Measurements from ENCODE around the gene ESRRG. TPM values are rescaled to one million over a fixed set of nuclear protein-coding genes. Genes with fewer than 3 reads are reported as not detected.

The ESRRG gene
- total and polyA plus RNA-seq, 2 experiments from 2014 or later, result 1.2 to 1.7 TPM

DNA sequence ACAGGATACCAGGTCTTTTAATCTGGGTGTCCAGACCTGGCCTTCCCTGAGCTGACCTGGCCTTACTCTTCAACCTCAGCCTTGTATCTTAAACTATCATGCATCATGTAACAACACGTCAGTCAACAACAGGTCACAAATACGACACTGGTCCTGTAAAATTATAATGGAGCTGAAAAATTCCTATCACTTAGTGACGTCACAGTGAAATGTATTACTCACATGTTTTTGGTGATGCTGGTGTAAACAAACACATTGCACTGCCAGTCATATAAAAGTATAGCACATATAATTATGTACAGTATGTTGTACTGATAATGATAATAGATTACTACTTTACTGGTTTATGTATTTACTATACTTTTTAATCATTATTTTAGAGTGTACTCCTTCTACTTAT is 31.5 kb downstream of the ESRRG start:
- H3K4me3 ChIP-seq, result no peak overlapping the region
- H3F3A ChIP-seq (replicated peaks; ENCODE audit: low read depth), result no peaks in the 10 kb centered on the region
- H3K79me2 ChIP-seq (replicated peaks; ENCODE audit: insufficient read depth), result no peaks in the 10 kb centered on the region
- H3K27me3 Mint-ChIP-seq (ENCODE audit: insufficient read depth, low read depth, poor library complexity), result no peaks in the 10 kb centered on the region
- H3K27ac Mint-ChIP-seq, result no peak overlapping the region
- peaks cover 12% of the 10 kb centered on the region for H3K4me1 ChIP-seq (ENCODE audit: insufficient read depth)
- ATAC-seq (no peak), DNase-seq (ENCODE audit: low spot score) (no peak)
- no peaks in the 10 kb centered on the region for H4K20me1 ChIP-seq (replicated peaks; ENCODE audit: insufficient read depth)
- no peak overlapping the region for H3K4me2 ChIP-seq
- H2AFZ ChIP-seq, result no peak overlapping the region
- H3K27me3 ChIP-seq (ENCODE audit: insufficient read depth), result no peaks in the 10 kb centered on the region
- no peaks in the 10 kb centered on the region for H3K36me3 ChIP-seq (ENCODE audit: insufficient read depth)
- H3K9me2 ChIP-seq (ENCODE audit: insufficient read depth), result no peaks in the 10 kb centered on the region
- H3K36me3 Mint-ChIP-seq (ENCODE audit: low read depth), result no peaks in the 10 kb centered on the region
- H3K27ac ChIP-seq (ENCODE audit: low read depth), result no peak overlapping the region
- no peak for TF ChIP-seq ZNF331 (CRISPR knock-in tag; IDR thresholded peaks at IDR 0.05; ENCODE audit: low read depth)
- TF ChIP-seq CREB1 (CRISPR knock-in tag; IDR thresholded peaks at IDR 0.05; ENCODE audit: low read depth), result no peak
- TF ChIP-seq NANOG (IDR thresholded peaks at IDR 0.05; ENCODE audit: borderline replicate concordance), result no peak
- no peak for TF ChIP-seq EZH2phosphoT487 (IDR thresholded peaks at IDR 0.05; ENCODE audit: unreplicated experiment)
- TF ChIP-seq, protein P1, sequence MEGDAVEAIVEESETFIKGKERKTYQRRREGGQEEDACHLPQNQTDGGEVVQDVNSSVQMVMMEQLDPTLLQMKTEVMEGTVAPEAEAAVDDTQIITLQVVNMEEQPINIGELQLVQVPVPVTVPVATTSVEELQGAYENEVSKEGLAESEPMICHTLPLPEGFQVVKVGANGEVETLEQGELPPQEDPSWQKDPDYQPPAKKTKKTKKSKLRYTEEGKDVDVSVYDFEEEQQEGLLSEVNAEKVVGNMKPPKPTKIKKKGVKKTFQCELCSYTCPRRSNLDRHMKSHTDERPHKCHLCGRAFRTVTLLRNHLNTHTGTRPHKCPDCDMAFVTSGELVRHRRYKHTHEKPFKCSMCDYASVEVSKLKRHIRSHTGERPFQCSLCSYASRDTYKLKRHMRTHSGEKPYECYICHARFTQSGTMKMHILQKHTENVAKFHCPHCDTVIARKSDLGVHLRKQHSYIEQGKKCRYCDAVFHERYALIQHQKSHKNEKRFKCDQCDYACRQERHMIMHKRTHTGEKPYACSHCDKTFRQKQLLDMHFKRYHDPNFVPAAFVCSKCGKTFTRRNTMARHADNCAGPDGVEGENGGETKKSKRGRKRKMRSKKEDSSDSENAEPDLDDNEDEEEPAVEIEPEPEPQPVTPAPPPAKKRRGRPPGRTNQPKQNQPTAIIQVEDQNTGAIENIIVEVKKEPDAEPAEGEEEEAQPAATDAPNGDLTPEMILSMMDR (conservative IDR thresholded peaks at IDR 0.05; ENCODE audit: low read depth in 2 of 2), result no peak
- TF ChIP-seq, protein P2, sequence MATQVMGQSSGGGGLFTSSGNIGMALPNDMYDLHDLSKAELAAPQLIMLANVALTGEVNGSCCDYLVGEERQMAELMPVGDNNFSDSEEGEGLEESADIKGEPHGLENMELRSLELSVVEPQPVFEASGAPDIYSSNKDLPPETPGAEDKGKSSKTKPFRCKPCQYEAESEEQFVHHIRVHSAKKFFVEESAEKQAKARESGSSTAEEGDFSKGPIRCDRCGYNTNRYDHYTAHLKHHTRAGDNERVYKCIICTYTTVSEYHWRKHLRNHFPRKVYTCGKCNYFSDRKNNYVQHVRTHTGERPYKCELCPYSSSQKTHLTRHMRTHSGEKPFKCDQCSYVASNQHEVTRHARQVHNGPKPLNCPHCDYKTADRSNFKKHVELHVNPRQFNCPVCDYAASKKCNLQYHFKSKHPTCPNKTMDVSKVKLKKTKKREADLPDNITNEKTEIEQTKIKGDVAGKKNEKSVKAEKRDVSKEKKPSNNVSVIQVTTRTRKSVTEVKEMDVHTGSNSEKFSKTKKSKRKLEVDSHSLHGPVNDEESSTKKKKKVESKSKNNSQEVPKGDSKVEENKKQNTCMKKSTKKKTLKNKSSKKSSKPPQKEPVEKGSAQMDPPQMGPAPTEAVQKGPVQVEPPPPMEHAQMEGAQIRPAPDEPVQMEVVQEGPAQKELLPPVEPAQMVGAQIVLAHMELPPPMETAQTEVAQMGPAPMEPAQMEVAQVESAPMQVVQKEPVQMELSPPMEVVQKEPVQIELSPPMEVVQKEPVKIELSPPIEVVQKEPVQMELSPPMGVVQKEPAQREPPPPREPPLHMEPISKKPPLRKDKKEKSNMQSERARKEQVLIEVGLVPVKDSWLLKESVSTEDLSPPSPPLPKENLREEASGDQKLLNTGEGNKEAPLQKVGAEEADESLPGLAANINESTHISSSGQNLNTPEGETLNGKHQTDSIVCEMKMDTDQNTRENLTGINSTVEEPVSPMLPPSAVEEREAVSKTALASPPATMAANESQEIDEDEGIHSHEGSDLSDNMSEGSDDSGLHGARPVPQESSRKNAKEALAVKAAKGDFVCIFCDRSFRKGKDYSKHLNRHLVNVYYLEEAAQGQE (IDR thresholded peaks at IDR 0.05; ENCODE audit: unreplicated experiment), result no peak
- TF ChIP-seq STAT1 (IDR thresholded peaks at IDR 0.05; ENCODE audit: unreplicated experiment), result no peak
- no peak for TF ChIP-seq POLR2AphosphoS5 (IDR thresholded peaks at IDR 0.05; ENCODE audit: low read depth)
- TF ChIP-seq, protein P3, sequence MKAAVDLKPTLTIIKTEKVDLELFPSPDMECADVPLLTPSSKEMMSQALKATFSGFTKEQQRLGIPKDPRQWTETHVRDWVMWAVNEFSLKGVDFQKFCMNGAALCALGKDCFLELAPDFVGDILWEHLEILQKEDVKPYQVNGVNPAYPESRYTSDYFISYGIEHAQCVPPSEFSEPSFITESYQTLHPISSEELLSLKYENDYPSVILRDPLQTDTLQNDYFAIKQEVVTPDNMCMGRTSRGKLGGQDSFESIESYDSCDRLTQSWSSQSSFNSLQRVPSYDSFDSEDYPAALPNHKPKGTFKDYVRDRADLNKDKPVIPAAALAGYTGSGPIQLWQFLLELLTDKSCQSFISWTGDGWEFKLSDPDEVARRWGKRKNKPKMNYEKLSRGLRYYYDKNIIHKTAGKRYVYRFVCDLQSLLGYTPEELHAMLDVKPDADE (IDR thresholded peaks at IDR 0.05), result no peak
- TF ChIP-seq, protein P4, sequence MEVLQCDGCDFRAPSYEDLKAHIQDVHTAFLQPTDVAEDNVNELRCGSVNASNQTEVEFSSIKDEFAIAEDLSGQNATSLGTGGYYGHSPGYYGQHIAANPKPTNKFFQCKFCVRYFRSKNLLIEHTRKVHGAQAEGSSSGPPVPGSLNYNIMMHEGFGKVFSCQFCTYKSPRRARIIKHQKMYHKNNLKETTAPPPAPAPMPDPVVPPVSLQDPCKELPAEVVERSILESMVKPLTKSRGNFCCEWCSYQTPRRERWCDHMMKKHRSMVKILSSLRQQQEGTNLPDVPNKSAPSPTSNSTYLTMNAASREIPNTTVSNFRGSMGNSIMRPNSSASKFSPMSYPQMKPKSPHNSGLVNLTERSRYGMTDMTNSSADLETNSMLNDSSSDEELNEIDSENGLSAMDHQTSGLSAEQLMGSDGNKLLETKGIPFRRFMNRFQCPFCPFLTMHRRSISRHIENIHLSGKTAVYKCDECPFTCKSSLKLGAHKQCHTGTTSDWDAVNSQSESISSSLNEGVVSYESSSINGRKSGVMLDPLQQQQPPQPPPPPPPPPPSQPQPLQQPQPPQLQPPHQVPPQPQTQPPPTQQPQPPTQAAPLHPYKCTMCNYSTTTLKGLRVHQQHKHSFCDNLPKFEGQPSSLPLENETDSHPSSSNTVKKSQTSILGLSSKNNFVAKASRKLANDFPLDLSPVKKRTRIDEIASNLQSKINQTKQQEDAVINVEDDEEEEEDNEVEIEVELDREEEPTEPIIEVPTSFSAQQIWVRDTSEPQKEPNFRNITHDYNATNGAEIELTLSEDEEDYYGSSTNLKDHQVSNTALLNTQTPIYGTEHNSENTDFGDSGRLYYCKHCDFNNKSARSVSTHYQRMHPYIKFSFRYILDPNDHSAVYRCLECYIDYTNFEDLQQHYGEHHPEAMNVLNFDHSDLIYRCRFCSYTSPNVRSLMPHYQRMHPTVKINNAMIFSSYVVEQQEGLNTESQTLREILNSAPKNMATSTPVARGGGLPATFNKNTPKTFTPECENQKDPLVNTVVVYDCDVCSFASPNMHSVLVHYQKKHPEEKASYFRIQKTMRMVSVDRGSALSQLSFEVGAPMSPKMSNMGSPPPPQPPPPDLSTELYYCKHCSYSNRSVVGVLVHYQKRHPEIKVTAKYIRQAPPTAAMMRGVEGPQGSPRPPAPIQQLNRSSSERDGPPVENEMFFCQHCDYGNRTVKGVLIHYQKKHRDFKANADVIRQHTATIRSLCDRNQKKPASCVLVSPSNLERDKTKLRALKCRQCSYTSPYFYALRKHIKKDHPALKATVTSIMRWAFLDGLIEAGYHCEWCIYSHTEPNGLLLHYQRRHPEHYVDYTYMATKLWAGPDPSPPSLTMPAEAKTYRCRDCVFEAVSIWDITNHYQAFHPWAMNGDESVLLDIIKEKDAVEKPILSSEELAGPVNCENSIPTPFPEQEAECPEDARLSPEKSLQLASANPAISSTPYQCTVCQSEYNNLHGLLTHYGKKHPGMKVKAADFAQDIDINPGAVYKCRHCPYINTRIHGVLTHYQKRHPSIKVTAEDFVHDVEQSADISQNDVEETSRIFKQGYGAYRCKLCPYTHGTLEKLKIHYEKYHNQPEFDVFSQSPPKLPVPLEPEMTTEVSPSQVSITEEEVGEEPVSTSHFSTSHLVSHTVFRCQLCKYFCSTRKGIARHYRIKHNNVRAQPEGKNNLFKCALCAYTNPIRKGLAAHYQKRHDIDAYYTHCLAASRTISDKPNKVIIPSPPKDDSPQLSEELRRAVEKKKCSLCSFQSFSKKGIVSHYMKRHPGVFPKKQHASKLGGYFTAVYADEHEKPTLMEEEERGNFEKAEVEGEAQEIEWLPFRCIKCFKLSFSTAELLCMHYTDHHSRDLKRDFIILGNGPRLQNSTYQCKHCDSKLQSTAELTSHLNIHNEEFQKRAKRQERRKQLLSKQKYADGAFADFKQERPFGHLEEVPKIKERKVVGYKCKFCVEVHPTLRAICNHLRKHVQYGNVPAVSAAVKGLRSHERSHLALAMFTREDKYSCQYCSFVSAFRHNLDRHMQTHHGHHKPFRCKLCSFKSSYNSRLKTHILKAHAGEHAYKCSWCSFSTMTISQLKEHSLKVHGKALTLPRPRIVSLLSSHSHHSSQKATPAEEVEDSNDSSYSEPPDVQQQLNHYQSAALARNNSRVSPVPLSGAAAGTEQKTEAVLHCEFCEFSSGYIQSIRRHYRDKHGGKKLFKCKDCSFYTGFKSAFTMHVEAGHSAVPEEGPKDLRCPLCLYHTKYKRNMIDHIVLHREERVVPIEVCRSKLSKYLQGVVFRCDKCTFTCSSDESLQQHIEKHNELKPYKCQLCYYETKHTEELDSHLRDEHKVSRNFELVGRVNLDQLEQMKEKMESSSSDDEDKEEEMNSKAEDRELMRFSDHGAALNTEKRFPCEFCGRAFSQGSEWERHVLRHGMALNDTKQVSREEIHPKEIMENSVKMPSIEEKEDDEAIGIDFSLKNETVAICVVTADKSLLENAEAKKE (CRISPR knock-in tag; IDR thresholded peaks at IDR 0.05), result no peak
- no peak for TF ChIP-seq ZNF114 (CRISPR knock-in tag; IDR thresholded peaks at IDR 0.05)
- TF ChIP-seq JUNB (IDR thresholded peaks at IDR 0.05; ENCODE audit: unreplicated experiment), result no peak
- TF ChIP-seq EZH2 (IDR thresholded peaks at IDR 0.05; ENCODE audit: low read depth, unreplicated experiment), result no peak
- H3K4me1 Mint-ChIP-seq, result peaks cover 20% of the 10 kb centered on the region
- H3K4me3 Mint-ChIP-seq, result no peak overlapping the region
- no peaks in the 10 kb centered on the region for H3K9me3 Mint-ChIP-seq

Measured in GM23338 (cell line).